ENCODE measurements around the gene METTL23. TPM values are rescaled to one million over a fixed set of nuclear protein-coding genes. Genes with fewer than 3 reads are reported as not detected.

Gene METTL23
- total and polyA plus RNA-seq, 2 of the 8 experiments (the other 6 are each of a cell fraction or from before 2014, with no cell fraction given), result 36.1 to 60.2 TPM

DNA sequence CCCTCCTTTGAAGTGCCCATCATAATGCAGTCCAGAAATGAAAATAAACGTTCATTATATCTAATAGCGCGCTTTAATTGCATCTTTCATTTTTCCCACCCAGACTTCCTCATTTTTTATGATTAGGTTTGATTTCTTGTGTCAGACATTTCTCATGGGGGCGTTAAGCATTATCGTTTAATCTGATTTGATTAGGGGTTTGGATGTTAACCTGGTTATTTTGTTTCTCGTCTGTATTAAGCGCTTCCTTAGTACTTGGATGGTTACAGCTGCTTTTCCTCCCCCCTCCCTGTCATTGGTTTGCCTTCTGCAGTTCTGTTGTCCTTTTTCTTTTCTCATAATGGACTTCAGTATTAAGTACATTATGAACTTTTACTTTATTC is 11.8 kb downstream of the METTL23 start:
- Histone ChIP-seq H2BK12ac (ENCODE audit: low read depth, low read length) (no peak overlapping the region), H3K4me3 (ENCODE audit: extremely low read depth in 1 of 4, insufficient read depth in 2 of 4, low read depth in 3 of 4, low read length in 4 of 4) (peak overlapping the region; percentile 74 to 99 (median 88)), H3K4me1 (replicated peaks in 1 of 4; ENCODE audit: control insufficient read depth in 3 of 4, insufficient read depth in 4 of 4, low read length in 3 of 4) (peaks cover 3 to 12% (median 7%) of the 10 kb centered on the region in 4 experiments; a peak in 6 of 7 replicates), H3K18ac (ENCODE audit: extremely low read depth, low read length) (no peak overlapping the region), H3K79me2 (ENCODE audit: control insufficient read depth in 1 of 2, insufficient read depth in 2 of 2, low read length in 2 of 2) (peaks cover 16 to 52% of the 10 kb centered on the region in 2 experiments), H2AFZ (ENCODE audit: low read length) (no peak overlapping the region), H3K14ac (ENCODE audit: insufficient read length) (no peak overlapping the region), H2AK5ac (ENCODE audit: low read depth, low read length) (no peak overlapping the region), H2BK120ac (replicated peaks; ENCODE audit: low read depth, low read length) (no peak overlapping the region), H2BK5ac (ENCODE audit: low read depth, low read length) (no peak overlapping the region), H3K56ac (replicated peaks; ENCODE audit: insufficient read length, low read depth, low read length) (no peak overlapping the region), H3K4me2 (ENCODE audit: insufficient read depth in 1 of 2, low read depth in 2 of 2, low read length in 2 of 2) (peak overlapping the region; percentile 88 to 95), H2BK15ac (ENCODE audit: low read length) (no peak overlapping the region), H4K91ac (replicated peaks; ENCODE audit: insufficient read length, low read length) (no peak overlapping the region), H4K20me1 (replicated peaks in 1 of 2; ENCODE audit: control insufficient read depth in 1 of 2, insufficient read depth in 2 of 2, low read length in 2 of 2) (peaks cover 13 to 17% of the 10 kb centered on the region in 2 experiments), H3K23me2 (ENCODE audit: low read depth, low read length) (peaks cover 9% of the 10 kb centered on the region; the same call in 1 of the 2 replicates), H3K27me3 (replicated peaks in 1 of 4; ENCODE audit: control insufficient read depth in 3 of 4, extremely low read depth in 1 of 4, insufficient read depth in 3 of 4, low read length in 3 of 4) (no peaks in the 10 kb centered on the region), H3K9me3 (ENCODE audit: insufficient read depth in 2 of 2, low read depth in 1 of 2, low read length in 1 of 2) (no peaks in the 10 kb centered on the region), H4K8ac (ENCODE audit: extremely low read depth, insufficient read depth, low read length) (no peak overlapping the region), H3K36me3 (ENCODE audit: control insufficient read depth in 2 of 4, insufficient read depth in 4 of 4, low read length in 3 of 4) (peaks cover 14 to 34% (median 27%) of the 10 kb centered on the region in 4 experiments), H4K5ac (ENCODE audit: insufficient read length, low read depth, low read length) (no peak overlapping the region), H3K9ac (replicated peaks in 1 of 4; ENCODE audit: extremely low read depth in 1 of 4, low read depth in 3 of 4, low read length in 3 of 4) (peak overlapping the region in 3 of 4 experiments; percentile 42 to 100 (median 91); a peak in 5 of 7 replicates), H3K79me1 (ENCODE audit: low read depth, low read length) (no peaks in the 10 kb centered on the region), H2BK20ac (ENCODE audit: low read length) (no peak overlapping the region), H3K27ac (ENCODE audit: low read depth, low read length) (no peak overlapping the region), H3K4ac (replicated peaks; ENCODE audit: insufficient read length, low read depth, low read length) (no peak overlapping the region), H3K23ac (ENCODE audit: insufficient read length) (no peak overlapping the region)
- ChIA-PET CTCF (ENCODE audit: partially characterized antibody) (interaction anchor here (1.2 to 1.6 kb wide), 2 partner anchors 104 to 201 kb away, joined by 3 read pairs; no protein-coding TSS in a partner anchor), POLR2A (ENCODE audit: partially characterized antibody) (interaction anchor here (0.7 to 9.2 kb wide), 12 partner anchors 8 to 186 kb away, joined by 3 to 181 read pairs (median 9); partner anchors contain the start of genes JMJD6, METTL23 and MXRA7)
- no peak for DNase-seq (ENCODE audit: low read depth in 1 of 2, low spot score in 2 of 2)
- FAIRE-seq, result no peak
- 38% methylated on average over 7 of the region's 7 CpGs; no CpG with 5 or more reads in 1 of the 2 experiments for WGBS, 2 experiments (ENCODE audit: extremely low coverage in 1 of 2, insufficient coverage in 1 of 2, insufficient read length in 1 of 2, insufficient replicate concordance in 2 of 2, low coverage in 1 of 2, low lambda C conversion rate in 2 of 2, missing lambda C conversion rate in 1 of 2)
- TF ChIP-seq CEBPB (IDR thresholded peaks at IDR 0.05; ENCODE audit: low read depth, low read length), result no peak
- no peak for TF ChIP-seq EP300 (IDR thresholded peaks at IDR 0.05; ENCODE audit: borderline replicate concordance in 1 of 2, low read depth in 2 of 2, low read length in 2 of 2)
- no peak for TF ChIP-seq HDAC6 (IDR thresholded peaks at IDR 0.05; ENCODE audit: low read depth, low read length)
- TF ChIP-seq SP4 (IDR thresholded peaks at IDR 0.05; ENCODE audit: low read length), result no peak
- TF ChIP-seq CBX8 (IDR thresholded peaks at IDR 0.05; ENCODE audit: borderline replicate concordance, low read depth, low read length), result no peak
- TF ChIP-seq GABPA (IDR thresholded peaks at IDR 0.05; ENCODE audit: borderline replicate concordance, insufficient read depth, low read length), result no peak
- TF ChIP-seq POLR2A (IDR thresholded peaks at IDR 0.05; ENCODE audit: control extremely low read depth in 1 of 2, low read depth in 2 of 2, low read length in 2 of 2), result no peak
- no peak for TF ChIP-seq NANOG (IDR thresholded peaks at IDR 0.05; ENCODE audit: insufficient read depth, low read depth, low read length, poor library complexity, severe bottlenecking)
- TF ChIP-seq, protein P1, sequence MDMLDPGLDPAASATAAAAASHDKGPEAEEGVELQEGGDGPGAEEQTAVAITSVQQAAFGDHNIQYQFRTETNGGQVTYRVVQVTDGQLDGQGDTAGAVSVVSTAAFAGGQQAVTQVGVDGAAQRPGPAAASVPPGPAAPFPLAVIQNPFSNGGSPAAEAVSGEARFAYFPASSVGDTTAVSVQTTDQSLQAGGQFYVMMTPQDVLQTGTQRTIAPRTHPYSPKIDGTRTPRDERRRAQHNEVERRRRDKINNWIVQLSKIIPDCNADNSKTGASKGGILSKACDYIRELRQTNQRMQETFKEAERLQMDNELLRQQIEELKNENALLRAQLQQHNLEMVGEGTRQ (IDR thresholded peaks at IDR 0.05; ENCODE audit: low read length), result no peak
- TF ChIP-seq, protein P2, sequence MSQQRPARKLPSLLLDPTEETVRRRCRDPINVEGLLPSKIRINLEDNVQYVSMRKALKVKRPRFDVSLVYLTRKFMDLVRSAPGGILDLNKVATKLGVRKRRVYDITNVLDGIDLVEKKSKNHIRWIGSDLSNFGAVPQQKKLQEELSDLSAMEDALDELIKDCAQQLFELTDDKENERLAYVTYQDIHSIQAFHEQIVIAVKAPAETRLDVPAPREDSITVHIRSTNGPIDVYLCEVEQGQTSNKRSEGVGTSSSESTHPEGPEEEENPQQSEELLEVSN (IDR thresholded peaks at IDR 0.05), result no peak
- TF ChIP-seq GTF2F1 (IDR thresholded peaks at IDR 0.05; ENCODE audit: borderline replicate concordance, low read depth, low read length), result no peak
- no peak for TF ChIP-seq JUN (IDR thresholded peaks at IDR 0.05; ENCODE audit: low read depth, low read length)
